Dermis microvascular lymphatic vessel endothelial cell (primary cell): ENCODE data around the gene LAT. TPM values are rescaled to one million over a fixed set of nuclear protein-coding genes. Genes with fewer than 3 reads are reported as not detected.

Source experiments
- total RNA-seq: library from RNA; depleted of rRNA; stranded (reverse); fragments of >200 nt; gene quantifications from 2 replicates; pipeline ENCODE4 v1.2.1, GENCODE V29; 2014

Gene LAT
- total RNA-seq, 1 donor from 2014 or later: 0.26 TPM

Other genes starting within 250 kb of the LAT start
- 0.77 and 1.3 TPM in 2 replicates for gene NPIPB9, start 233.3 kb upstream of the LAT start, total RNA-seq
- gene ATXN2L, start 162.1 kb upstream of the LAT start, total RNA-seq: 16.4 and 31.0 TPM in 2 replicates
- 109 and 118 TPM in 2 replicates for gene TUFM, start 138.7 kb upstream of the LAT start, total RNA-seq
- gene SH2B1, start 121.2 kb upstream of the LAT start, total RNA-seq: 7.4 and 8.9 TPM in 2 replicates
- gene ATP2A1, start 106.6 kb upstream of the LAT start, total RNA-seq: 0.13 and 0.25 TPM in 2 replicates
- gene RABEP2, start 59.8 kb upstream of the LAT start, total RNA-seq: 31.5 and 39.3 TPM in 2 replicates
- gene CD19, start 53.1 kb upstream of the LAT start, total RNA-seq: not detected in 2 replicates
- gene NFATC2IP, start 34.1 kb upstream of the LAT start, total RNA-seq: 18.5 and 25.4 TPM in 2 replicates
- gene SPNS1, start 10.3 kb upstream of the LAT start, total RNA-seq: 20.8 and 38.9 TPM in 2 replicates